Kidney tubule cell (primary cell): ENCODE data around the gene ACIN1.
"Not testable (repeated sequence)": the region's sequence is repeated elsewhere in the genome, so short reads cannot be mapped to it uniquely, and the experiment has no call there.

Source experiments
- DNase-seq: peaks from one replicate; pipeline ENCODE4 v3.0.0-alpha.2; 2018; ENCODE audit warnings: low spot score

Gene ACIN1

DNA sequence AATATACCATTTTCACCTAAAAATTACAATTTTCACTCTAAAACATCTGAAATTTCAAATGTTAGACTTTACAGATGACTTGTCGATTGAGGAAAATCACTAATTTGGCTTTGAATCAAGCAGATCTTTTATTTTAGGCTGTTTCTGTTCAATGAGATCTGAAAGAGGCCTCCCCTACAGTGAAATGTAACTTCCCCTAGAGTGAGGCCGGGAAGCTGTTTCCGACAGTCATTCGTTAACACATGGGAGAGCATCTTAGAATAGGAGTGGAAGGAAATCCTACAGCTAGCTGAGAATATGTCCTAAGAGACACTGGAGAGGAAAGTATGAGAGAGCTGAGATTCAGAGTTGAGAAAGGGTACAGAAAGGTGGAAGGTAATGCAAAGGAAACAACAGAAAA, 79.3 kb downstream of the ACIN1 start:
- DNase-seq = no peak

- not testable (repeated sequence) for DNase-seq
Observed at GRCh38 chr14:23013749-23014054, 81.2 kb downstream of the ACIN1 start.

DNA sequence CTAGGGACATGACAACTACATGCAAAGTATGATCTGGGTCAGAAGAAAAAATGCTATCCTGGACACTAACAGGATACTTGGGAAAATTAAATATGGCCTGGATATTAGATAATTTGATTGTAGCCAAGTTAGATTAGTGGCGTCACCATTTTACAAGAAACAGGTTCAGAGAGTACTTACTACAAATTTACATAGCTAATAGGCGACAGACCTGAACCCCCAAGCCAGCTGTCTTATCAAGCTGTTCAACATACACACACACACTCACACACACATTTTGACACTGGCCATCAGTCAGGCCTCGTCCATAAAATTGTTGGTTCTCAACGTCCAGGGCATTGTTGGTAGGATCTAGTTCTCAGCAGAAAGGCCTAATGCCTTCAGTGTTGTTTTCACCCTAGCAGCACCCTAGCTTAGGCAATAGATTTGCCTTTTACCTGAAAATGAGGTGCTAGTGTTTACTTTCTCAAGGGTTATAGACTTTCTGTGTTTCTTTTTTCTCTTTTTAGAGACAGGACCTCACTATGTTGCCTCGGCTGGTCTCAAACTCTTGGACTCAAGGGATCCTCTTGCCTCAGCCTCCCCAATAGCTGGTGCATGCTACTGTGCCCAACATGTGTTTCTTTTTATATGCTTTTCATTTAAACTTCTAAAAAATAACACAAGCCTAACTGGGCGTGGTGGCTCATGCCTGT, 81.7 kb downstream of the ACIN1 start:
- no peak for DNase-seq

GRCh38 chr14:23009939-23010726, 84.8 kb downstream of the ACIN1 start, which contains the start of gene C14orf93:
C14orf93 (minus strand) TSS chr14:23010143; CDS start chr14:22999023, 11,120 bp downstream.
- peak; percentile 74 for DNase-seq

DNA sequence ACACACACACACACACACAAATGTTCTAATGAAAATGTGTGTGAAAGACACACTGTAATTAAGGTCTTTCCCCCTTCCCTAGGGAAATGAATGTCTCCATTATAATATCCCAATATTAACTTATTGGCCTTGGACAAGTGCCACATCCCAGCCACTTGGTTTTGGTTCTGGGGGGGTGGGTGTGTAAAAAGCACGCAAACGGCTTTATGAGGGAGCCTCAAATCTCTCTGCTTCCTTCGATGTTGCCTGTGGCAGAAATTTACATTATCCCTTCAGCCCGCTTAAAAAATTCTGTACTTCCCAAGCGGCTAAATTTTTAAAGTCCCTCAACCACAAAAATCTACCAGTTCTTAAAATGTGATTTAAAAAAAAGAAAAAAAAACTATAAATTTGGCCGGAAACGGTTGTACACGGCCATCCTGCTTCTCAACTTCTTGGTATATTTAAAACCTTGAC, 85.4 kb downstream of the ACIN1 start:
- DNase-seq = no peak

DNA sequence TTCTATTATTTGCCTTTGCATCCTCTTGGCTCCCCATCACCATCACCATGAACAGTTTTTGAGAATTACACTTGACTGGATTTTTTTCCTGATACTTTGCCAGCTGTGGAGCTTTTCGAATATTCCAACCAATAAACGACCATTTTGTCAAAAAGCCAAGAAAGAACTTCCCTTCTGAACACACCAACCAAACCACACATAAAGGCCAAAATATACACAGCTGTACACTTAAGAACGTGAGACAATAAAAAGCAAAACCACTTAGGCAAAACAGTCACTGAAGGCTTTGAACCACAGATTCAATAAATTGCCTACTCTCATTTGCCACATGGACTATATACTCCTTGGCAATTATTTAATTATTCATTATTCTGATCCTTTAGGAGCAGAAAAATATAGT, 86.1 kb downstream of the ACIN1 start:
- no peak for DNase-seq
